IMR-90 (cell line): ENCODE results near the gene RBKS. TPM values are rescaled to one million over a fixed set of nuclear protein-coding genes. Genes with fewer than 3 reads are reported as not detected.

Source experiments
- ATAC-seq: fragments of 200-7000 bp; cut with Tn5 transposase; 2 replicates; pipeline ENCODE4 v1.9.1; 2020; ENCODE audit warnings: low read depth, mild to moderate bottlenecking, moderate library complexity
- BruUV-seq: library from RNA; stranded (reverse); fragments of 400-500 nt; replicated peaks from 2 replicates; lab custom pipeline; 2021; lab: Mats Ljungman, UMichigan
- CTCF ChIA-PET: fragments of 300-600 bp; formaldehyde crosslinking; extraction: SDS; loops from one replicate; lab custom pipeline; 2021; ENCODE audit warnings: antibody characterized with exemption; lab: Yijun Ruan, JAX
- POLR2A ChIA-PET: fragments of 300-600 bp; sonication (Branson Sonifier 250); formaldehyde crosslinking; loops from one replicate; lab custom pipeline; 2022; ENCODE audit warnings: antibody characterized with exemption; ENCODE audit not compliant: unreplicated experiment; lab: Charles Lee
- DNase-seq: peaks from one replicate; pipeline ENCODE4 v3.0.0; 2013
- H2AFZ ChIP-seq: replicated peaks from 2 replicates; pipeline ENCODE3; 2013; ENCODE audit warnings: low read length, mild to moderate bottlenecking; ENCODE audit not compliant: poor library complexity
- H2AK5ac ChIP-seq: 2 replicates; pipeline ENCODE4 v1.6.1; 2013; ENCODE audit warnings: low read depth, low read length, inconsistent platforms
- H2AK9ac ChIP-seq: replicated peaks from 2 replicates; pipeline ENCODE3; 2013; ENCODE audit warnings: mild to moderate bottlenecking, low read depth, low read length, moderate library complexity; ENCODE audit not compliant: poor library complexity
- H2BK120ac ChIP-seq: 2 replicates; pipeline ENCODE4 v1.6.1; 2013; ENCODE audit warnings: low read depth, low read length, inconsistent platforms
- H2BK15ac ChIP-seq: 3 replicates; pipeline ENCODE4 v1.6.1; 2013; ENCODE audit warnings: low read depth, low read length, inconsistent platforms
- H2BK20ac ChIP-seq: 2 replicates; pipeline ENCODE4 v1.6.1; 2013; ENCODE audit warnings: low read depth, mild to moderate bottlenecking, inconsistent platforms, low read length, moderate library complexity
- H2BK5ac ChIP-seq: 2 replicates; pipeline ENCODE4 v1.6.1; 2013; ENCODE audit warnings: mild to moderate bottlenecking, low read depth, low read length, inconsistent platforms; ENCODE audit not compliant: poor library complexity, severe bottlenecking
- H3K14ac ChIP-seq: replicated peaks from 2 replicates; pipeline ENCODE4 v1.6.1; 2013; ENCODE audit warnings: low read depth, low read length, inconsistent platforms
- H3K18ac ChIP-seq: 2 replicates; pipeline ENCODE4 v1.6.1; 2013; ENCODE audit warnings: low read depth, low read length, control low read depth
- H3K23ac ChIP-seq: 2 replicates; pipeline ENCODE4 v1.6.1; 2013; ENCODE audit warnings: low read depth, low read length, inconsistent platforms
- H3K27ac ChIP-seq: 2 replicates; pipeline ENCODE4 v1.5.1; 2013; ENCODE audit warnings: mild to moderate bottlenecking, control low read depth, low read length; ENCODE audit not compliant: insufficient read depth
- H3K27me3 ChIP-seq: 2 replicates; pipeline ENCODE4 v1.6.1; 2013; ENCODE audit warnings: low read length; ENCODE audit not compliant: control insufficient read depth, insufficient read depth
- H3K36me3 ChIP-seq: 2 replicates; pipeline ENCODE4 v1.6.1; 2013; ENCODE audit warnings: low read length, mixed read lengths; ENCODE audit not compliant: control insufficient read depth, insufficient read depth
- H3K4ac ChIP-seq: 2 replicates; pipeline ENCODE4 v1.6.1; 2013; ENCODE audit warnings: low read depth, low read length, inconsistent platforms
- H3K4me1 ChIP-seq: 2 replicates; pipeline ENCODE4 v1.6.1; 2013; ENCODE audit warnings: low read length, mixed read lengths; ENCODE audit not compliant: control insufficient read depth, insufficient read depth
- H3K4me2 ChIP-seq: 2 replicates; pipeline ENCODE4 v1.6.1; 2013; ENCODE audit warnings: low read depth, mild to moderate bottlenecking, control low read depth, low read length, moderate library complexity
- H3K4me3 ChIP-seq: 2 replicates; pipeline ENCODE4 v1.5.1; 2013; ENCODE audit warnings: low read depth, mild to moderate bottlenecking, control low read depth, low read length, moderate library complexity; ENCODE audit not compliant: insufficient read depth
- H3K56ac ChIP-seq: 2 replicates; pipeline ENCODE4 v1.6.1; 2013; ENCODE audit warnings: low read length, inconsistent platforms; ENCODE audit not compliant: insufficient read depth; ENCODE audit errors: extremely low read depth
- H3K79me1 ChIP-seq, 2 experiments: 2 replicates each; pipeline ENCODE4 v1.6.1; 2013; ENCODE audit warnings: low read length in 2 of 2, inconsistent platforms in 1 of 2, low read depth in 1 of 2
- H3K9ac ChIP-seq: 2 replicates; pipeline ENCODE4 v1.6.1; 2013; ENCODE audit warnings: low read depth, low read length, control low read depth
- H3K9me1 ChIP-seq: 2 replicates; pipeline ENCODE4 v1.6.1; 2013; ENCODE audit warnings: low read length, inconsistent platforms; ENCODE audit not compliant: insufficient read depth
- H3K9me3 ChIP-seq: 2 replicates; pipeline ENCODE4 v1.6.1; 2013; ENCODE audit warnings: low read length; ENCODE audit not compliant: control insufficient read depth, insufficient read depth
- H4K20me1 ChIP-seq: 2 replicates; pipeline ENCODE4 v1.6.1; 2013; ENCODE audit warnings: low read length, inconsistent platforms; ENCODE audit not compliant: insufficient read depth
- H4K5ac ChIP-seq: 2 replicates; pipeline ENCODE4 v1.6.1; 2013; ENCODE audit warnings: mild to moderate bottlenecking, low read depth, low read length, control low read depth
- H4K8ac ChIP-seq, 2 experiments: 2 replicates each; pipeline ENCODE4 v1.6.1; 2013; ENCODE audit warnings: low read depth in 2 of 2, low read length in 2 of 2, control low read depth in 1 of 2, inconsistent platforms in 1 of 2
- H4K91ac ChIP-seq: 2 replicates; pipeline ENCODE4 v1.6.1; 2013; ENCODE audit warnings: low read depth, low read length, inconsistent platforms; ENCODE audit not compliant: insufficient read depth
- BHLHE40 ChIP-seq: fragments of 150-350 bp; IDR thresholded peaks from 2 replicates; pipeline ENCODE4 v1.6.1; 2016; ENCODE audit warnings: mild to moderate bottlenecking, low read depth, low read length
- CEBPB ChIP-seq: IDR thresholded peaks from 2 replicates; pipeline ENCODE4 v1.6.1; 2012; ENCODE audit warnings: low read depth, low read length, improper control_type of control experiment
- CHD1 ChIP-seq: IDR thresholded peaks from 2 replicates; pipeline ENCODE4 v1.6.1; 2012; ENCODE audit warnings: low read depth, low read length, improper control_type of control experiment
- CTCF ChIP-seq: conservative IDR thresholded peaks from 2 replicates; pipeline ENCODE4 v1.5.1; 2012; ENCODE audit warnings: mild to moderate bottlenecking, low read depth, low read length, improper control_type of control experiment
- ELK1 ChIP-seq: fragments of 150-350 bp; IDR thresholded peaks from 2 replicates; pipeline ENCODE4 v1.6.1; 2016; ENCODE audit warnings: low read depth, mild to moderate bottlenecking, low read length, moderate library complexity, borderline replicate concordance
- FOS ChIP-seq: fragments of 150-350 bp; IDR thresholded peaks from 2 replicates; pipeline ENCODE4 v1.6.1; 2016; ENCODE audit warnings: low read depth, low read length
- MAFK ChIP-seq: IDR thresholded peaks from 2 replicates; pipeline ENCODE4 v1.6.1; 2012; ENCODE audit warnings: low read depth, low read length, improper control_type of control experiment
- MAZ ChIP-seq: IDR thresholded peaks from 2 replicates; pipeline ENCODE4 v1.6.1; 2012; ENCODE audit warnings: low read depth, mild to moderate bottlenecking, low read length, improper control_type of control experiment, moderate library complexity, borderline replicate concordance
- MXI1 ChIP-seq: IDR thresholded peaks from 2 replicates; pipeline ENCODE4 v1.6.1; 2012; ENCODE audit warnings: low read depth, mild to moderate bottlenecking, low read length, moderate library complexity, borderline replicate concordance
- NFE2L2 ChIP-seq: fragments of 150-350 bp; IDR thresholded peaks from 2 replicates; pipeline ENCODE4 v1.6.1; 2016; ENCODE audit warnings: low read depth, mild to moderate bottlenecking, low read length
- POLR2A ChIP-seq: IDR thresholded peaks from 2 replicates; pipeline ENCODE4 v1.6.1; 2012; ENCODE audit warnings: mild to moderate bottlenecking, low read depth, low read length
- RAD21 ChIP-seq: IDR thresholded peaks from 2 replicates; pipeline ENCODE4 v1.6.1; 2012; ENCODE audit warnings: low read length, improper control_type of control experiment
- RCOR1 ChIP-seq: IDR thresholded peaks from 2 replicates; pipeline ENCODE4 v1.6.1; 2012; ENCODE audit warnings: mild to moderate bottlenecking, low read length, improper control_type of control experiment; ENCODE audit not compliant: insufficient replicate concordance
- RFX5 ChIP-seq: IDR thresholded peaks from 2 replicates; pipeline ENCODE4 v1.8.0; 2012; ENCODE audit warnings: low read depth, mild to moderate bottlenecking, low read length, moderate library complexity
- SMC3 ChIP-seq: fragments of 150-350 bp; IDR thresholded peaks from 2 replicates; pipeline ENCODE4 v1.6.1; 2016; ENCODE audit warnings: low read depth, mild to moderate bottlenecking, antibody characterized with exemption, low read length, moderate library complexity
- USF2 ChIP-seq: fragments of 150-350 bp; IDR thresholded peaks from 2 replicates; pipeline ENCODE4 v1.6.1; 2017; ENCODE audit warnings: mild to moderate bottlenecking, antibody characterized with exemption, low read length, low read depth
- WGBS, 2 experiments: methylation state at CpG; one replicate each; pipeline versions ENCODE4 v1.1.5 to v1.1.7; 2013; ENCODE audit warnings: missing lambda C conversion rate in 2 of 2; ENCODE audit not compliant: insufficient read length in 1 of 2; ENCODE audit errors: extremely low coverage in 2 of 2; 5-methylcytosine and 5-hydroxymethylcytosine counted together
- dilution Hi-C: fragments of 300-500 bp; cut with HindIII; formaldehyde crosslinking; loops from one replicate; pipeline ENCODE4 v1.14.3; 2018; ENCODE audit warnings: low sequenced_read_pairs; ENCODE audit not compliant: unreplicated experiment
- in situ Hi-C: fragments of 300-500 bp; cut with MboI; formaldehyde crosslinking; loops from 3 replicates; pipeline ENCODE4 v1.14.3; 2019; ENCODE audit warnings: low sequenced_read_pairs, inconsistent platforms, mixed read lengths
- intact Hi-C: fragments of 100-400 bp; cut with micrococcal nuclease; formaldehyde crosslinking; loops from 2 replicates; pipeline ENCODE4 v1.10.0; 2022
- polyA plus RNA-seq, 3 experiments: library from polyadenylated mRNA; depleted of rRNA; stranded (reverse); fragments of >200 nt; gene quantifications; 2 replicates each; pipeline ENCODE4 v1.2.3, GENCODE V29; 2012; ENCODE audit warnings: low replicate concordance in 1 of 3
- total RNA-seq: library from RNA; depleted of rRNA; stranded (reverse); fragments of >200 nt; gene quantifications from 2 replicates; pipeline ENCODE4 v1.2.3, GENCODE V29; 2012

The RBKS gene
- total and polyA plus RNA-seq, 2 of the 4 experiments (the other 2 are of a cell fraction) = 1.1 to 1.4 TPM

GRCh38 chr2:27805180-27805579, 85.0 kb downstream of the RBKS start:
- Histone ChIP-seq H3K27ac (no peak overlapping the region), H3K36me3 (no peaks in the 10 kb centered on the region), H3K18ac (peak overlapping the region; percentile 14; the same call in 1 of the 2 replicates), H4K91ac (peak overlapping the region; percentile 20; the same call in 1 of the 2 replicates), H2AK9ac (no peak overlapping the region), H3K27me3 (no peaks in the 10 kb centered on the region), H3K4ac (0 out of 2 replicates have a peak overlapping the region, but pooled peaks have one; percentile 1), H3K9me3 (no peaks in the 10 kb centered on the region), H2BK120ac (peak overlapping the region; percentile 17; the same call in 1 of the 2 replicates), H4K5ac (no peak overlapping the region; the same call in 1 of the 2 replicates), H3K56ac (no peak overlapping the region), H2BK20ac (no peak overlapping the region), H3K14ac (no peak overlapping the region), H3K23ac (no peak overlapping the region), H3K9ac (no peak overlapping the region), H3K9me1 (peaks cover 27% of the 10 kb centered on the region), H3K4me2 (no peak overlapping the region), H3K4me3 (no peak overlapping the region), H2BK15ac (peak overlapping the region; percentile 19; the same call in 1 of the 3 replicates), H4K8ac (no peak overlapping the region), H2AFZ (no peak overlapping the region), H4K20me1 (no peaks in the 10 kb centered on the region), H2AK5ac (0 out of 2 replicates have a peak overlapping the region, but pooled peaks have one; percentile 25), H3K4me1 (peaks cover 16% of the 10 kb centered on the region), H3K79me1 (peaks cover 6 to 38% of the 10 kb centered on the region in 2 experiments; a peak in 3 of 4 replicates), H2BK5ac (no peak overlapping the region)
- no peak for TF ChIP-seq MXI1
- no peak for TF ChIP-seq RAD21
- TF ChIP-seq CTCF = no peak
- TF ChIP-seq FOS = no peak
- TF ChIP-seq RCOR1 = no peak
- no peak for TF ChIP-seq RFX5
- no peak for TF ChIP-seq CEBPB
- no peak for TF ChIP-seq CHD1
- no peak for TF ChIP-seq SMC3
- no peak for TF ChIP-seq BHLHE40
- TF ChIP-seq ELK1 = no peak
- TF ChIP-seq USF2 = no peak
- no peak for TF ChIP-seq MAFK
- TF ChIP-seq NFE2L2 = no peak
- no peak for TF ChIP-seq MAZ
- TF ChIP-seq POLR2A = no peak
- in situ Hi-C loops = no loop called here
- intact Hi-C loops = no loop called here
- no TSS peak for BruUV-seq
- ChIA-PET POLR2A (no interaction called here), CTCF (interaction anchor here (0.5 kb wide), 1 partner anchor 40 kb away, joined by 3 read pairs; no protein-coding TSS in a partner anchor)
- 67% methylated on average over 1 of the region's 3 CpGs; no CpG with 5 or more reads in 1 of the 2 experiments for WGBS, 2 experiments
- dilution Hi-C loops = no loop called here
- DNase-seq (no peak), ATAC-seq (no peak)
